ENCODE measurements around the gene FHIT. TPM values are rescaled to one million over a fixed set of nuclear protein-coding genes. Genes with fewer than 3 reads are reported as not detected.

The FHIT gene
- total RNA-seq, 2 donors from 2014 or later, result 2.9 to 12.2 TPM

GRCh38 chr3:59759298-59760031 is 1491.8 kb downstream of the FHIT start:
- Mint-ChIP-seq H3K36me3 (ENCODE audit: low read depth) (no peaks in the 10 kb centered on the region), H3K27me3 (peaks cover 26% of the 10 kb centered on the region), H3K9me3 (no peaks in the 10 kb centered on the region), H3K4me3 (peak overlapping the region; percentile 3), H3K27ac (no peak overlapping the region), H3K4me1 (peaks cover 18% of the 10 kb centered on the region)
- peak; percentile 96 for ATAC-seq (replicated peaks)

DNA sequence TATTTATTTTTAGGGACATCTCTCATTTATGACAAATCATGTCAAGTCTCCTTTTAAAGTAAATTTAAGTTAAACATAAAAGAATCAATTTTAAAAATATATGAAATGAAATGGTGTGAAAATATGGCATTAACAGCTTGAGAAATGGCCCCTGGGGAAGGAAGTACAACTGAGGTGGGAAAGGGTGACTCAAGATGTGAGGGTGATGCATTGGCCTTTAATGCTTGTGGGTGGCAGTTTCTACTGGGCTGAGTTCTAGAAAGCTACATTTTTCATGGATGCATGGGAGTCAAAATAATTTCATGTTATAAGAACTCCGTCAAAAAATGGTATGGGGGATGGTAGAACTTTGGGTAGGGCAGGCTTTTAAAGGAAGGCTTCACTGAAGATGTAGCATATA is 1492.6 kb downstream of the FHIT start:
- ATAC-seq (replicated peaks), result no peak
- Mint-ChIP-seq H3K4me1 (peaks cover 21% of the 10 kb centered on the region), H3K4me3 (peak overlapping the region; percentile 3), H3K9me3 (no peaks in the 10 kb centered on the region), H3K27ac (no peak overlapping the region), H3K27me3 (peaks cover 29% of the 10 kb centered on the region), H3K36me3 (ENCODE audit: low read depth) (no peaks in the 10 kb centered on the region)

DNA sequence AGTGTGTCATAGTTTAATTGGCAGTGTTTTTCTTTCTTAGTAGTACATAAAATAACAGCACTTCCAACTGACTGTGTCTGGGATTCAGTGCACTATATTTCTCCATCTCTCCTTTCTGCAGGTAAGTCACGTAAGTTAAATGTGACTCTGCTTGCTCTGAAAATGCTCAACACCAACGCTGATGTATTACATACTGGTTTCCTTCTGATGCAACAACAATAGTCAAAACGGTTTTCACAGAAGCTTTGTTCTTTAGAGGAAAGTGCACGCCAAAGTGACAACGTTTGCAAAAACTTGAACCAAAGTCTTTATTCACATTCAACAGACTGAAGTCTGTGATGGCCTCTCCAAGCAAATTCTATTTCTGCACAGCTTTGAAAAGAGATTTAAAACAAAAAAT is 1494.3 kb downstream of the FHIT start:
- Mint-ChIP-seq H3K27ac (no peak overlapping the region), H3K4me1 (peaks cover 21% of the 10 kb centered on the region), H3K4me3 (no peak overlapping the region), H3K36me3 (ENCODE audit: low read depth) (no peaks in the 10 kb centered on the region), H3K27me3 (peaks cover 25% of the 10 kb centered on the region), H3K9me3 (no peaks in the 10 kb centered on the region)
- ATAC-seq (replicated peaks), result no peak

DNA sequence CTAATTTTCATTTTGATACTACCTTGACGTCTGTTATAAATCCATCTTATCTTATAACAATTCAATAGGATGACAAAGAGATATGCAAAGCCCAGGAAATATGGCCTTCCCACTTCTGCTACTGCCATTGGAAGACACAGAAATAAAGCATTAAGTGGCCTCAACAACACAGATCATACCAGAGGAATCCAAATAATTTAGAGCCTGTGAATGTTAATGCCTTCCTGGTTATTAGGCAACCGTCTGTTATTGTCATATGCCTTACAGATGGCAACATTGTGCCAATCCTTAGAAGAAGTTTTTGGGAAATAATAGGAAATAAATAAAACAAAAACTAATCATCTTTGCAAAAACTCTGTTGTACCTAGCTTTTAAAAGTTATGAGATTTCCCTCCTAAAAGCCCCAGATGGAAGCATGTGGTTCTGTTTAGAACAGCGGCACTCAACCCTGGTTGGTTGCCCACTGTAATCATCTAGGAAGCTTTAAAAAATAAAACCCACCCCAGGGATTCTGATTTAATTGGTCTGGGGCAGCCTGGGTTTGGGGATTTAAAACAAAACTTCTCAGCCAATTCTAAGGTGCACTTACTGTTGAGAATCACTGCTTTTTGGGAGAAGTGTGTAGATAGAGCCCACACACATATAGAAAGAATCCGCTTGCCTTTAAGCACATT is 1496.7 kb downstream of the FHIT start:
- Mint-ChIP-seq H3K36me3 (ENCODE audit: low read depth) (no peaks in the 10 kb centered on the region), H3K27me3 (peaks cover 26% of the 10 kb centered on the region), H3K27ac (no peak overlapping the region), H3K4me1 (peaks cover 17% of the 10 kb centered on the region), H3K9me3 (peaks cover 4% of the 10 kb centered on the region), H3K4me3 (no peak overlapping the region)
- no peak for ATAC-seq (replicated peaks)

DNA sequence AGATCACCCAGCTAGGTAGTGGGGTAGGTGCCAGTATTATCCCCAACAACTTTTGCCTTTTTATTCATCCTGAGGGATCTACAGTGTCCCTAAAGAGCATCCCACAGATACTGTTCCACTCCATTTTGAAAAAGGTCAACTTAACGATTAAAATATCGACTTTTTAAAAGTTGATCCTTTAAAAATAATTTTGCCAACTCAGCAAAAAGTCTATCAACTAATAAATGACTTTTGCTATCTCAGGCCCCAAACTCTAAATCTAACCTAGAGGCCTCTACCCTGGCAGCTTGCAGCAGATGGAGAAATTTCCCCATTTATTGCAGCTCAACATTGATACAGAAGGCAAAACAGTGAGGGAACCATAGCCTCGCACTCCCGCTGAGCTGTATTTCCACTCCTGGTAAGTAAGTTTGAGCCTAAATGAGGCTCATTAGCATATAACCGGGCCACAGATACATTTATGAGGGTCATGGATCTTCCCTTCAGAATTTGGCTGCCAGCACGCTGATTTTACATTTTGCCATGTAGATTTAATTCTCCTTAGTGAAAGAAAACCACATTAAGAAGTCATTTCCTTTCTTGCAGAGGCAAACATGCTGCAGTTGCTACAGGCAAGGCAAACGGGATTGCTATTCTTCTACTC is 1497.3 kb downstream of the FHIT start:
- no peak for ATAC-seq (replicated peaks)
- no peak overlapping the region for H3K4me3 Mint-ChIP-seq
- peaks cover 24% of the 10 kb centered on the region for H3K27me3 Mint-ChIP-seq
- peaks cover 12% of the 10 kb centered on the region for H3K4me1 Mint-ChIP-seq
- H3K36me3 Mint-ChIP-seq (ENCODE audit: low read depth), result no peaks in the 10 kb centered on the region
- H3K27ac Mint-ChIP-seq, result no peak overlapping the region
- peaks cover 4% of the 10 kb centered on the region for H3K9me3 Mint-ChIP-seq

GRCh38 chr3:59752925-59753324 is 1498.3 kb downstream of the FHIT start:
- Mint-ChIP-seq H3K27ac (no peak overlapping the region), H3K36me3 (ENCODE audit: low read depth) (no peaks in the 10 kb centered on the region), H3K9me3 (peaks cover 4% of the 10 kb centered on the region), H3K4me1 (peaks cover 3% of the 10 kb centered on the region), H3K27me3 (peaks cover 16% of the 10 kb centered on the region), H3K4me3 (no peak overlapping the region)
- no peak for ATAC-seq (replicated peaks)

DNA sequence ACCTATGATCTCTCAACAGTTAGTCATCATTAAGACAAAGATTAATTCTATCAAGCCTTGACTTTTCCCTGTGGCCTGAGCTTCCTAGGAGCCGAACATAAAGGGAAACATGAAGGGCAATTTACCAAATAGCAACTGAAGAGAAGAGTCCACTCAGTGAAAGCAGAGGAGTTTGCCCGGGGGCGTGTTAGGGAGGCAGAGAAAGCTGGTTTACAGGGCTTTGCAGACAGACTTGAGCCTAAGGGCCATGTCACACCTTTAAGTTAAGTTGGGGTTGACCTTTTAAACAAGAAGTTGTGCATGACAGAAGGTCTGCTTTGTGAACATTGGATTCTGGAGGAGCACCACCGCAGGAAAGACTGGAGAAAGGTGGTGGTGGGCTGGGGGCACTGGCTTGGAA is 1499.6 kb downstream of the FHIT start:
- no peak overlapping the region for H3K4me3 Mint-ChIP-seq
- peaks cover 9% of the 10 kb centered on the region for H3K9me3 Mint-ChIP-seq
- no peak overlapping the region for H3K27ac Mint-ChIP-seq
- peaks cover 3% of the 10 kb centered on the region for H3K4me1 Mint-ChIP-seq
- peaks cover 9% of the 10 kb centered on the region for H3K27me3 Mint-ChIP-seq
- ATAC-seq (replicated peaks), result no peak
- H3K36me3 Mint-ChIP-seq (ENCODE audit: low read depth), result no peaks in the 10 kb centered on the region

GRCh38 chr3:59750391-59750790 is 1500.9 kb downstream of the FHIT start:
- Mint-ChIP-seq H3K4me1 (peaks cover 3% of the 10 kb centered on the region), H3K9me3 (peaks cover 9% of the 10 kb centered on the region), H3K27me3 (peaks cover 9% of the 10 kb centered on the region), H3K27ac (no peak overlapping the region), H3K4me3 (no peak overlapping the region), H3K36me3 (ENCODE audit: low read depth) (no peaks in the 10 kb centered on the region)
- ATAC-seq (replicated peaks), result no peak

DNA sequence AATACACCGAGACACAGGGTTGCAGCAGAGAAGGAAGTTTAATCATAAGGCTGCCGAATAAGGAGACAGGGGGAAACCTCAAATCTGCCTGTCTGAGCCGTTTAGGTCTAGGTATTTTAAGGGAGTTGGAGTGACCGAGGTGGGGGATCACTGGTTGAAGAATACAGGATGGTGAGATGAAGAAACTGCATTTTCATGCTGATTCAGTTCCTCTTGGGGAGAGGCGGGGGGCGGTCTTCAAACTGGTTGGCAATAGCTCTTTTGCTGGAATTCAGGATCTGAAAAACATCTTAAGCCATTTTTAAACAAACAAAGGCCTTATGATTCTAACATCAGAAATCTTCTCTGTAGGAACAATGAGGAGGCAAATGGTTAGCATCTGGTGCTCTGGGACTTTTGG is 1502.0 kb downstream of the FHIT start:
- Mint-ChIP-seq H3K4me3 (no peak overlapping the region), H3K4me1 (peaks cover 2% of the 10 kb centered on the region), H3K36me3 (ENCODE audit: low read depth) (no peaks in the 10 kb centered on the region), H3K27ac (no peak overlapping the region), H3K27me3 (peaks cover 12% of the 10 kb centered on the region), H3K9me3 (peaks cover 9% of the 10 kb centered on the region)
- ATAC-seq (replicated peaks), result no peak

DNA sequence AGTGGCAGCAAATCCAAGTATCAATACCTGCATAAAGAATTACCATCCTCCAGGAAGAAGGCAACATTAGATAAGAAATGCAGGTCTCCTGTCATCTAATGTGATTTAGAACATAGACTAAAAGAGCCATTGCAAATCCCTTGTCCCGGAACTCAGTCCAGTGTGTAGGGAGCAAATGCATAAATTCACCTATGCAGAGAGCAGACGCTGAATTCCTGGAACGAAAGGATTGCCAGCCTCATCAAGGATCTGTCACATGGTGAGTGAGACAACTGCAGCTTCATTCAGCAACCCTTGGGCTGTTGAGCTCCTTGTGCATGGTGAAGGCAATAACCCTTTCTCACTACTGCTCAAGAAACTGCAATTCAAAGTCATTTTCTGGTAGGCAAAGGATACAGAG is 1504.7 kb downstream of the FHIT start:
- Mint-ChIP-seq H3K27ac (no peak overlapping the region), H3K4me3 (no peak overlapping the region), H3K9me3 (peaks cover 6% of the 10 kb centered on the region), H3K4me1 (no peaks in the 10 kb centered on the region), H3K27me3 (peaks cover 13% of the 10 kb centered on the region), H3K36me3 (ENCODE audit: low read depth) (no peaks in the 10 kb centered on the region)
- no peak for ATAC-seq (replicated peaks)

GRCh38 chr3:59737241-59737640 is 1514.0 kb downstream of the FHIT start:
- H3K9me3 Mint-ChIP-seq, result no peaks in the 10 kb centered on the region
- H3K4me1 Mint-ChIP-seq, result no peaks in the 10 kb centered on the region
- no peaks in the 10 kb centered on the region for H3K36me3 Mint-ChIP-seq (ENCODE audit: low read depth)
- H3K27ac Mint-ChIP-seq, result no peak overlapping the region
- H3K27me3 Mint-ChIP-seq, result no peaks in the 10 kb centered on the region
- no peak overlapping the region for H3K4me3 Mint-ChIP-seq
- no peak for ATAC-seq (replicated peaks)

GRCh38 chr3:59734061-59734460 is 1517.2 kb downstream of the FHIT start:
- ATAC-seq (replicated peaks), result no peak
- Mint-ChIP-seq H3K4me3 (no peak overlapping the region), H3K27ac (no peak overlapping the region), H3K27me3 (no peaks in the 10 kb centered on the region), H3K4me1 (no peaks in the 10 kb centered on the region), H3K9me3 (no peaks in the 10 kb centered on the region), H3K36me3 (ENCODE audit: low read depth) (no peaks in the 10 kb centered on the region)

- Mint-ChIP-seq H3K27me3 (no peaks in the 10 kb centered on the region), H3K9me3 (no peaks in the 10 kb centered on the region), H3K36me3 (ENCODE audit: low read depth) (no peaks in the 10 kb centered on the region), H3K27ac (no peak overlapping the region), H3K4me3 (no peak overlapping the region), H3K4me1 (no peaks in the 10 kb centered on the region)
- ATAC-seq (replicated peaks), result no peak
These were observed 1518.0 kb downstream of the FHIT start for GRCh38 chr3:59733041-59733809.

DNA sequence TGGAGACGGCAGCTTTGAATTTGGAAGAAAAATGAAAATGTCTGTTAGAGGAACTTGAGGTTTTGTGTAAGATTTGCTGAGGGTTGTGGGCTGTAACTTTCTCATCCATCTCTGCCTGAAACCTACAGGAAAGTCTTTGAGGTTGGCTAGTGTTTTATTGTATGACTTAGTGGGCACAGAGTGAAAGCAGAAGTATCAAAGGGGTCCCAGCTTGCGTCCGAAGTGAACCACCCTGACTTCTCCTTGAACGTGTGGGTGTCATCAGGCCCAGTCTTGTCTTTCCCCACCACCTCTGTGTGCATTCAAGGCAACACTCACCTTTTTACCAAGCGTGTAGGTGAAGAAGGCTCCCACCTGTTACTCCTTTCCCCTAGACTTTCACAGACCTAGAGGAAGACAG is 1519.3 kb downstream of the FHIT start:
- H3K36me3 Mint-ChIP-seq (ENCODE audit: low read depth), result no peaks in the 10 kb centered on the region
- H3K4me3 Mint-ChIP-seq, result no peak overlapping the region
- H3K27ac Mint-ChIP-seq, result no peak overlapping the region
- peak; percentile 39 for ATAC-seq (replicated peaks)
- peaks cover under 1% of the 10 kb centered on the region for H3K9me3 Mint-ChIP-seq
- H3K4me1 Mint-ChIP-seq, result no peaks in the 10 kb centered on the region
- H3K27me3 Mint-ChIP-seq, result no peaks in the 10 kb centered on the region
